Astrocyte of the hippocampus (primary cell): ENCODE data around the gene BMP8B.
A peak's percentile ranks its signal among the peaks of the same experiment; 100 is the strongest.
"Not testable (repeated sequence)": the region's sequence is repeated elsewhere in the genome, so short reads cannot be mapped to it uniquely, and the experiment has no call there.

Source experiments
- DNase-seq: peaks from one replicate; pipeline ENCODE4 v3.0.0; 2011; ENCODE audit warnings: low read depth, low spot score

The BMP8B gene

GRCh38 chr1:39788758-39789570, at the start of gene BMP8B:
BMP8B (minus strand) TSS chr1:39788865; CDS start chr1:39788485, 380 bp downstream.
- peak; percentile 43 for DNase-seq

GRCh38 chr1:39836595-39837110, 48.0 kb upstream of the BMP8B start:
- no peak for DNase-seq

- DNase-seq, result no peak
These were observed 47.4 kb upstream of the BMP8B start for GRCh38 chr1:39835935-39836594.

- no peak for DNase-seq
These were observed 46.4 kb upstream of the BMP8B start for GRCh38 chr1:39835110-39835509.

GRCh38 chr1:39833621-39834385, 45.1 kb upstream of the BMP8B start:
- DNase-seq, result no peak

GRCh38 chr1:39833121-39833520, 44.5 kb upstream of the BMP8B start:
- no peak for DNase-seq

- no peak for DNase-seq
These were observed 43.6 kb upstream of the BMP8B start for GRCh38 chr1:39832294-39832693.

GRCh38 chr1:39829791-39830533, 41.3 kb upstream of the BMP8B start:
- DNase-seq, result peak; percentile 4

- no peak for DNase-seq
These were observed 40.1 kb upstream of the BMP8B start for GRCh38 chr1:39828734-39829133.

GRCh38 chr1:39828255-39828654, 39.6 kb upstream of the BMP8B start:
- not testable (repeated sequence) for DNase-seq

- no peak for DNase-seq
These were observed 38.5 kb upstream of the BMP8B start for GRCh38 chr1:39827201-39827600.

- no peak for DNase-seq
These were observed 37.9 kb upstream of the BMP8B start for GRCh38 chr1:39826583-39826982.

- no peak for DNase-seq
These were observed 36.8 kb upstream of the BMP8B start for GRCh38 chr1:39825432-39825941.

GRCh38 chr1:39823450-39823849, 34.8 kb upstream of the BMP8B start:
- not testable (repeated sequence) for DNase-seq

- peak; percentile 81 for DNase-seq
These were observed 33.5 kb upstream of the BMP8B start for GRCh38 chr1:39822146-39822545.

- peak; percentile 8 for DNase-seq
These were observed 30.6 kb upstream of the BMP8B start for GRCh38 chr1:39819091-39819812.

- no peak for DNase-seq
These were observed 29.8 kb upstream of the BMP8B start for GRCh38 chr1:39818482-39818881.

- DNase-seq, result not testable (repeated sequence)
These were observed 28.6 kb upstream of the BMP8B start for GRCh38 chr1:39817091-39817932.

GRCh38 chr1:39816415-39817090, 27.9 kb upstream of the BMP8B start:
- peak; percentile 87 for DNase-seq
